ENCODE measurements around the gene NF2. TPM values are rescaled to one million over a fixed set of nuclear protein-coding genes. Genes with fewer than 3 reads are reported as not detected.

The NF2 gene
- total RNA-seq, 3 donors from 2014 or later: 21.1 to 36.1 (median 31.8) TPM

- no peaks in the 10 kb centered on the region for H3K9me3 ChIP-seq
- no peak for DNase-seq (ENCODE audit: low spot score in 2 of 2)
- no peaks in the 10 kb centered on the region for H3K36me3 ChIP-seq
- TF ChIP-seq, protein P1, sequence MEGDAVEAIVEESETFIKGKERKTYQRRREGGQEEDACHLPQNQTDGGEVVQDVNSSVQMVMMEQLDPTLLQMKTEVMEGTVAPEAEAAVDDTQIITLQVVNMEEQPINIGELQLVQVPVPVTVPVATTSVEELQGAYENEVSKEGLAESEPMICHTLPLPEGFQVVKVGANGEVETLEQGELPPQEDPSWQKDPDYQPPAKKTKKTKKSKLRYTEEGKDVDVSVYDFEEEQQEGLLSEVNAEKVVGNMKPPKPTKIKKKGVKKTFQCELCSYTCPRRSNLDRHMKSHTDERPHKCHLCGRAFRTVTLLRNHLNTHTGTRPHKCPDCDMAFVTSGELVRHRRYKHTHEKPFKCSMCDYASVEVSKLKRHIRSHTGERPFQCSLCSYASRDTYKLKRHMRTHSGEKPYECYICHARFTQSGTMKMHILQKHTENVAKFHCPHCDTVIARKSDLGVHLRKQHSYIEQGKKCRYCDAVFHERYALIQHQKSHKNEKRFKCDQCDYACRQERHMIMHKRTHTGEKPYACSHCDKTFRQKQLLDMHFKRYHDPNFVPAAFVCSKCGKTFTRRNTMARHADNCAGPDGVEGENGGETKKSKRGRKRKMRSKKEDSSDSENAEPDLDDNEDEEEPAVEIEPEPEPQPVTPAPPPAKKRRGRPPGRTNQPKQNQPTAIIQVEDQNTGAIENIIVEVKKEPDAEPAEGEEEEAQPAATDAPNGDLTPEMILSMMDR (IDR thresholded peaks at IDR 0.05): no peak
- TF ChIP-seq POLR2AphosphoS5 (IDR thresholded peaks at IDR 0.05) (no peak), POLR2A (IDR thresholded peaks at IDR 0.05) (no peak)
- no peak overlapping the region for H3K27ac ChIP-seq
- intact Hi-C loops (cut with DNase I; ENCODE audit: low total_unique reads): no loop called here
- peak overlapping the region in 2 of 3 donors; percentile 30 to 58 for H3K4me3 ChIP-seq
- H3K27me3 ChIP-seq: peaks cover 12 to 38% of the 10 kb centered on the region in 2 donors
- no peaks in the 10 kb centered on the region for H3K4me1 ChIP-seq
Observed at GRCh38 chr22:29720811-29721323, 117.4 kb downstream of the NF2 start.

- H3K4me3 ChIP-seq: no peak overlapping the region
- DNase-seq (ENCODE audit: low spot score in 2 of 2): no peak
- H3K4me1 ChIP-seq: no peaks in the 10 kb centered on the region
- H3K27me3 ChIP-seq: peaks cover 12 to 38% of the 10 kb centered on the region in 2 donors
- no peaks in the 10 kb centered on the region for H3K9me3 ChIP-seq
- intact Hi-C loops (cut with DNase I; ENCODE audit: low total_unique reads): no loop called here
- TF ChIP-seq, protein P1 (IDR thresholded peaks at IDR 0.05): no peak
- TF ChIP-seq POLR2AphosphoS5 (IDR thresholded peaks at IDR 0.05): no peak
- no peak for TF ChIP-seq POLR2A (IDR thresholded peaks at IDR 0.05)
- no peaks in the 10 kb centered on the region for H3K36me3 ChIP-seq
- H3K27ac ChIP-seq: no peak overlapping the region
Observed at GRCh38 chr22:29722151-29722550, 118.7 kb downstream of the NF2 start.

GRCh38 chr22:29722587-29722986 lies 119.2 kb downstream of the NF2 start:
- TF ChIP-seq POLR2A (IDR thresholded peaks at IDR 0.05) (no peak), POLR2AphosphoS5 (IDR thresholded peaks at IDR 0.05) (no peak)
- TF ChIP-seq, protein P1 (IDR thresholded peaks at IDR 0.05): no peak
- Histone ChIP-seq H3K9me3 (no peaks in the 10 kb centered on the region), H3K4me1 (no peaks in the 10 kb centered on the region), H3K27me3 (peaks cover 12 to 38% of the 10 kb centered on the region in 2 donors), H3K4me3 (no peak overlapping the region), H3K36me3 (no peaks in the 10 kb centered on the region), H3K27ac (no peak overlapping the region)
- intact Hi-C loops (cut with DNase I; ENCODE audit: low total_unique reads): no loop called here
- DNase-seq (ENCODE audit: low spot score in 2 of 2): no peak

GRCh38 chr22:29723766-29724165 lies 120.3 kb downstream of the NF2 start:
- no peaks in the 10 kb centered on the region for H3K4me1 ChIP-seq
- DNase-seq (ENCODE audit: low spot score in 2 of 2): no peak
- no peaks in the 10 kb centered on the region for H3K9me3 ChIP-seq
- no peak overlapping the region for H3K4me3 ChIP-seq
- H3K27ac ChIP-seq: no peak overlapping the region
- H3K36me3 ChIP-seq: no peaks in the 10 kb centered on the region
- peaks cover 12 to 29% of the 10 kb centered on the region in 2 donors for H3K27me3 ChIP-seq
- intact Hi-C loops (cut with DNase I; ENCODE audit: low total_unique reads): no loop called here
- no peak for TF ChIP-seq POLR2AphosphoS5 (IDR thresholded peaks at IDR 0.05)
- TF ChIP-seq, protein P1 (IDR thresholded peaks at IDR 0.05): no peak
- TF ChIP-seq POLR2A (IDR thresholded peaks at IDR 0.05): no peak

DNA sequence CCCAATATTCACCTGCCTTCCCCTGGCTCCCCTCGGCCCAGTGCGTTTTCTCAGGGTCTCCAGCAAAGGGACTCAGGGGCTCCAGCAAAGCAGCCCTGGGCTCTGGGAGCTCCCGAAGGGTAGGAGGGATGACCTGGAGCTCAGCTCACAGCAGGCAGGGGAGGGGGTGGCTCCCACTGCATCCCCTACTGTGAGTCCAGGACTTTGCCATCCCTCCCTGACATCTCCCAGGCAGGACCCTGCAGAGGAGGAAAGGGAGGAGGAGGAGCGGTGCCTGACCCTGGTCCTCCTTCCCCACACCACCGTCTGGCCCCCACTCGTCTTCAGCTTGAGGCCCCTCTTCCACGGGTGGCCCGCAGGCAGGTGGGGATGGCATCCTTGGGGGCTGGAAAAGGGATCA lies 121.4 kb downstream of the NF2 start:
- TF ChIP-seq, protein P1 (IDR thresholded peaks at IDR 0.05): no peak

More for the DNA sequence above, 121.4 kb downstream of the NF2 start:
- H3K9me3 ChIP-seq: no peaks in the 10 kb centered on the region
- H3K27ac ChIP-seq: no peak overlapping the region
- H3K4me1 ChIP-seq: no peaks in the 10 kb centered on the region
- H3K27me3 ChIP-seq: peaks cover 12 to 19% of the 10 kb centered on the region in 2 donors
- H3K36me3 ChIP-seq: no peaks in the 10 kb centered on the region
- no peak overlapping the region for H3K4me3 ChIP-seq
- intact Hi-C loops (cut with DNase I; ENCODE audit: low total_unique reads): no loop called here
- DNase-seq (ENCODE audit: low spot score in 2 of 2): no peak

Data from breast epithelium (tissue), 4 donors.